Fibroblast of skin of right quadriceps (primary cell): ENCODE data around the gene SLC1A2.

Source experiments
- DNase-seq: peaks from one replicate; pipeline ENCODE4 v3.0.0-alpha.2; 2013

The SLC1A2 gene

DNA sequence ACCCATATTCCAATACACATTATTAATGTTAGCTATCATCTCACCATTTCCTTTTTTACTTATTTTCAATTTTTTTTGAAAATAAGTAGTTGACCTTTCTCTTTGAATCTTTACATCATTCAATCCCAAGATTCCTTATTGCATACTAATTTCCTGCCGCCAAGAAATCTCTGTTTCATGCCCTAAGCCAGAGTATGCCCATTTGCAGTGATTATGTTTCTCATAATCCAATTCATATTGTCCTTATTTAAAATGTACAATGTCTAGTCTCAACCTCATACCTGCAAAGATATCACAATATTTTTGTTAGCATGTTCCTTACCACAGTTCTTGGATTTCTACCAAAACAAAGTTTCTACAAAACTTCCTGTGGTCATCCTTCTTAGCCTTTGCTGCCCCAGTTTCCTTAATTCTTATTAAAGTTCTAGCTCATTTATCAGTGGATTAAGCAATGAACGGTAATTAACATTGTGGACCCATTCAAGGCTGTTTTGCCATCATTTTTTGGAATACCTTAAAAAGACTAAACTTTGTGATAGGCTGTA, 205.1 kb downstream of the SLC1A2 start:
- no peak for DNase-seq

DNA sequence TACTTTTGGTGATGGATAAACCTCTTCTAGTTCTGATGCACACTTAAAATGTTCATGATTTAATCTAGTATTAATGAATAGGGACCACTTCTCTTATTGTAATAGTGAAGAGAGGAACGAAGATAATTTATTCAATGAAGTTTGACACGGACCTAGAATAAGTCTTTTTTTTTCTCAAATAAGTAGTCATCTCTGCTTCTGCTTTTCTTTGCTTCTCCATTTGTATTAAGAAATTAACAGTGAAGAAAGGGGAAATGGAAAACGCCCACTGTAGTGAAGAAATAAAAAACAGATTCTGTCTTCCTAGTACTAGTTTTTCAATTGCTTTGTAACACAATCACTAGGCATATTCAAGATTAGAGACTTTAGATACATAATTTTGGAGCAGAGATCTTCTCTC, 207.4 kb downstream of the SLC1A2 start:
- no peak for DNase-seq

DNA sequence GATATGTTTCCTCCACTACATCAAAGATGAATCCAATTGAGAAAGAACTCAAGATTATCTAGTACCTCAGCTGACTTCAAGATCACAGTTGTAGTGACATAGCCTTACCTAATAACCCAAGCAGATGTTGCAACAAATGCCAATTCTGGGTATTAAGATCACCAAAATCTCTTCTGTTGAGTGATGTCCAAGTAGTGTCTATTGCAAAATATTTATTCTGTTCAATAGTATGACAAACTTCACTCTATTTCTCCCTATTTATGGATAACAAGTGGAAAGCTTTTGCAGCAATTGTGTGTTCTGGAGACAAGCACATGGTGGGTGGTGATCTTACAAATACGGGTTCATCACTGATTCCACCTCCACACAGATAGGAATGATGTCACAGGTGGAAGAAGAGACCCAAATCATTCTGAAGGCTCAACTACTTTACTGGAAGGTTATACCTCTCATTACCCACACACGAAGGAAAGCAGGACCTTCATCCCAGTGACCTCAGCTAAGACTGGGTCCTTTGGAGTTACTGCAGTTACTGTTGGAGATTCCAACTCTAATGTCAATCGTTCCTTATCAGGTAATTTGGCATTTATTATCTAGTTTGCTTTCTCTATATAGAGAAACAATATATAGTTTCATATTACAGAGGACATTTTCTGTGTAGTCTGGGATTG, 208.3 kb downstream of the SLC1A2 start:
- no peak for DNase-seq

DNA sequence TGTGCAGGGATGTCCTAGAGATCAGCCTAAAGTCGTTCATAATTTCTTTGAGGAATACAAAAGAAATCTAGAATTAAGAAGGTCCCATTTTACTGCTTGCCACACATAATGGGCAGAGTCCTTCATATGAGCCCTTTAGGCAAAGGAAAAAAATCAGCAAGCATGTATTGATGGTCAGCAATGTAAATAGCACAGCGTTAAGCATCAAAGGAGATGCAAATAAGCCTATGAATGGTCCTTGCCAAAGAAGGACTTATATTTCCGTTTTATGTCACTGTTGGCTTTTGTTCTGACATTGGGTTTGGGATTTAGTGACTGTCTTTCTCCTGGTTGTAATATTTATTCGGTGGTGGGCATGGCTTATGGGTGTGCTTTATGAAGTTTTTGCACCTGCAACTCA, 210.6 kb downstream of the SLC1A2 start:
- no peak for DNase-seq

DNA sequence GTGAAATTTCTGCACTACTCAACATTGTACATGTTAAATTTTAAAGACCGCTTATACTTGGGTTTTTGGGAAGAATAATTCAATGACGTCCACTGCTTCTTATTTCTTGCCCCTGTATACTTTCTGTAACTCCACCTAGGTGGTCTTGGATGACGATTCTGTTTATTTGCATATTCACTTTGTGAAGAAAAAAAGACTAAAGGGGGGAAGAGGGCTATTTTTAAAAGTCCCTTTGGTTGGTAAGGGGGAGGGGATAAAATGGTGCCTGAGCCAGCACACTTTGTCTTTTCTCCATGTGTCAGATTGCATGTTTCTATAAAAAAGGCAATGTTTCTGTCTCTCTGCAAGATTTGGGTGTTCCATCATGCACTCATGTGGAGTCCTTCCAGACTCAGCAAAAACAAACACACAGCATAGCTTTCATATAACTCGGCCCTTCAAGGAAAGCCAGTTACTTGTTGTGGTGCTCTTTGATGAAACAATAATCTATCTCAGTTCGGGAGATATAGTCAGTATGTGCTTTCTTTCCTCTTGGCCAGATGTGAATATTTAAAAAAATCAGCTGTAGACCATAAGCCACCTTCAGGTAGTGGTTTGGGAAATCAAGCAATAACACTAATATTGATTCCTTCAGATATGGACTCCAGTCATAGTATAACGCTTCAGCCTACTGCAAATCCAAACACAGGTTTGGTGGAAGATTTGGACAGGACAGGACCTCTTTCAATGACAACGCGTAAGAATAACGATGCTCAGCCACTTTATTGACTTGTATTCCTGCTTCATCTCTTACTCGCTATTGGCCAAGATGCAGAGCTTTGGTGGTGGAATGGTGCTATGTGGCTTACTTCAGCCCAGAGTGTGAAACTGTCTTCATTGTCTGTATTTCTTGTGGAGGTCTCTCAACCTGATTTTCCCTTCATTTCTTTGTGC, 211.6 kb downstream of the SLC1A2 start:
- no peak for DNase-seq

DNA sequence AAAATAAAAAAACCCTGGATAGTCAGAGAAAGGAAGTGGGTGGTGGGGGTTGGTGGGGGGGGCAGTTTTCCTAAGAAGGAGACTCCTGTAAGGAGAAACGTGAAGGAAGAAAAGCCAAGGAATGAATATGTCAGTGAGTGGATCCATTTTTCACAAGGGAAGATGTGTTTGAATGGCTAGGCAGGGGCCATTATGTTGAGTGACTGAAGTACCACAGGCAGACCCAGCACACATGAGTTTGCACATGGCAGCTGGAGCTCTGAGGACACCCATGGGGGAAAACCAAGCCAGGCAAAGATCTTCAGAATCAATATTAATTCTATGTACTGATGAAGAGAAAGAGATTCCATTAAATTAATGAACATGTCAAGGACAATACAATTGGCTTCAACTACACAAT, 212.7 kb downstream of the SLC1A2 start:
- DNase-seq, result no peak

DNA sequence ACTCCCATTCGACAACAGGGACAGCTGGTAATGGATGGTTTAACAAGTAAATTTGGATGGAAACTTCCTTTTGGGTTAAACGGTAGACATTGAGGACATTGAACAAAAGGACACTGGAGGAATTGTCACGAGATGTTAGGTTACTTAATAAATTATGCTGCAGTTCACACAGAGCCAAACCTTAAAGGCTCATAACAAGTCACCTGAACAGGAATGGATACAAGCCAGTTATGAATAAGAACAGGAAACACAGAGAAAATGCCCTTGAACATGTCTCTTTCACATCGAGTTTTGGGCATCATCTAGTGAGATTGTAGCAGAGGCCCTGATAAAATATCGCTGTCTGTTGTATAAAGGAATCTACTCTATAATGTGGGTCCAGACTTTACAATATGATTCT, 214.7 kb downstream of the SLC1A2 start:
- DNase-seq, result no peak
